IMR-90 (cell line): ENCODE measurements around the gene ARL6IP5. TPM values are rescaled to one million over a fixed set of nuclear protein-coding genes. Genes with fewer than 3 reads are reported as not detected.

ENCODE experiments used
- ATAC-seq: fragments of 200-7000 bp; cut with Tn5 transposase; 2 replicates; pipeline ENCODE4 v1.9.1; 2020; ENCODE audit warnings: low read depth, mild to moderate bottlenecking, moderate library complexity
- BruUV-seq: library from RNA; stranded (reverse); fragments of 400-500 nt; replicated peaks from 2 replicates; lab custom pipeline; 2021; lab: Mats Ljungman, UMichigan
- CTCF ChIA-PET: fragments of 300-600 bp; formaldehyde crosslinking; extraction: SDS; loops from one replicate; lab custom pipeline; 2021; ENCODE audit warnings: antibody characterized with exemption; lab: Yijun Ruan, JAX
- POLR2A ChIA-PET: fragments of 300-600 bp; sonication (Branson Sonifier 250); formaldehyde crosslinking; loops from one replicate; lab custom pipeline; 2022; ENCODE audit warnings: antibody characterized with exemption; ENCODE audit not compliant: unreplicated experiment; lab: Charles Lee
- DNase-seq: peaks from one replicate; pipeline ENCODE4 v3.0.0; 2013
- H2AFZ ChIP-seq: replicated peaks from 2 replicates; pipeline ENCODE3; 2013; ENCODE audit warnings: low read length, mild to moderate bottlenecking; ENCODE audit not compliant: poor library complexity
- H2AK5ac ChIP-seq: 2 replicates; pipeline ENCODE4 v1.6.1; 2013; ENCODE audit warnings: low read depth, low read length, inconsistent platforms
- H2AK9ac ChIP-seq: replicated peaks from 2 replicates; pipeline ENCODE3; 2013; ENCODE audit warnings: mild to moderate bottlenecking, low read depth, low read length, moderate library complexity; ENCODE audit not compliant: poor library complexity
- H2BK120ac ChIP-seq: 2 replicates; pipeline ENCODE4 v1.6.1; 2013; ENCODE audit warnings: low read depth, low read length, inconsistent platforms
- H2BK15ac ChIP-seq: 3 replicates; pipeline ENCODE4 v1.6.1; 2013; ENCODE audit warnings: low read depth, low read length, inconsistent platforms
- H2BK20ac ChIP-seq: 2 replicates; pipeline ENCODE4 v1.6.1; 2013; ENCODE audit warnings: low read depth, mild to moderate bottlenecking, inconsistent platforms, low read length, moderate library complexity
- H2BK5ac ChIP-seq: 2 replicates; pipeline ENCODE4 v1.6.1; 2013; ENCODE audit warnings: mild to moderate bottlenecking, low read depth, low read length, inconsistent platforms; ENCODE audit not compliant: poor library complexity, severe bottlenecking
- H3K14ac ChIP-seq: replicated peaks from 2 replicates; pipeline ENCODE4 v1.6.1; 2013; ENCODE audit warnings: low read depth, low read length, inconsistent platforms
- H3K18ac ChIP-seq: 2 replicates; pipeline ENCODE4 v1.6.1; 2013; ENCODE audit warnings: low read depth, low read length, control low read depth
- H3K23ac ChIP-seq: 2 replicates; pipeline ENCODE4 v1.6.1; 2013; ENCODE audit warnings: low read depth, low read length, inconsistent platforms
- H3K27ac ChIP-seq: 2 replicates; pipeline ENCODE4 v1.5.1; 2013; ENCODE audit warnings: mild to moderate bottlenecking, control low read depth, low read length; ENCODE audit not compliant: insufficient read depth
- H3K27me3 ChIP-seq: 2 replicates; pipeline ENCODE4 v1.6.1; 2013; ENCODE audit warnings: low read length; ENCODE audit not compliant: control insufficient read depth, insufficient read depth
- H3K36me3 ChIP-seq: 2 replicates; pipeline ENCODE4 v1.6.1; 2013; ENCODE audit warnings: low read length, mixed read lengths; ENCODE audit not compliant: control insufficient read depth, insufficient read depth
- H3K4ac ChIP-seq: 2 replicates; pipeline ENCODE4 v1.6.1; 2013; ENCODE audit warnings: low read depth, low read length, inconsistent platforms
- H3K4me1 ChIP-seq: 2 replicates; pipeline ENCODE4 v1.6.1; 2013; ENCODE audit warnings: low read length, mixed read lengths; ENCODE audit not compliant: control insufficient read depth, insufficient read depth
- H3K4me2 ChIP-seq: 2 replicates; pipeline ENCODE4 v1.6.1; 2013; ENCODE audit warnings: low read depth, mild to moderate bottlenecking, control low read depth, low read length, moderate library complexity
- H3K4me3 ChIP-seq: 2 replicates; pipeline ENCODE4 v1.5.1; 2013; ENCODE audit warnings: low read depth, mild to moderate bottlenecking, control low read depth, low read length, moderate library complexity; ENCODE audit not compliant: insufficient read depth
- H3K56ac ChIP-seq: 2 replicates; pipeline ENCODE4 v1.6.1; 2013; ENCODE audit warnings: low read length, inconsistent platforms; ENCODE audit not compliant: insufficient read depth; ENCODE audit errors: extremely low read depth
- H3K79me1 ChIP-seq, 2 experiments: 2 replicates each; pipeline ENCODE4 v1.6.1; 2013; ENCODE audit warnings: low read length in 2 of 2, inconsistent platforms in 1 of 2, low read depth in 1 of 2
- H3K9ac ChIP-seq: 2 replicates; pipeline ENCODE4 v1.6.1; 2013; ENCODE audit warnings: low read depth, low read length, control low read depth
- H3K9me1 ChIP-seq: 2 replicates; pipeline ENCODE4 v1.6.1; 2013; ENCODE audit warnings: low read length, inconsistent platforms; ENCODE audit not compliant: insufficient read depth
- H3K9me3 ChIP-seq: 2 replicates; pipeline ENCODE4 v1.6.1; 2013; ENCODE audit warnings: low read length; ENCODE audit not compliant: control insufficient read depth, insufficient read depth
- H4K20me1 ChIP-seq: 2 replicates; pipeline ENCODE4 v1.6.1; 2013; ENCODE audit warnings: low read length, inconsistent platforms; ENCODE audit not compliant: insufficient read depth
- H4K5ac ChIP-seq: 2 replicates; pipeline ENCODE4 v1.6.1; 2013; ENCODE audit warnings: mild to moderate bottlenecking, low read depth, low read length, control low read depth
- H4K8ac ChIP-seq, 2 experiments: 2 replicates each; pipeline ENCODE4 v1.6.1; 2013; ENCODE audit warnings: low read depth in 2 of 2, low read length in 2 of 2, control low read depth in 1 of 2, inconsistent platforms in 1 of 2
- H4K91ac ChIP-seq: 2 replicates; pipeline ENCODE4 v1.6.1; 2013; ENCODE audit warnings: low read depth, low read length, inconsistent platforms; ENCODE audit not compliant: insufficient read depth
- BHLHE40 ChIP-seq: fragments of 150-350 bp; IDR thresholded peaks from 2 replicates; pipeline ENCODE4 v1.6.1; 2016; ENCODE audit warnings: mild to moderate bottlenecking, low read depth, low read length
- CEBPB ChIP-seq: IDR thresholded peaks from 2 replicates; pipeline ENCODE4 v1.6.1; 2012; ENCODE audit warnings: low read depth, low read length, improper control_type of control experiment
- CHD1 ChIP-seq: IDR thresholded peaks from 2 replicates; pipeline ENCODE4 v1.6.1; 2012; ENCODE audit warnings: low read depth, low read length, improper control_type of control experiment
- ELK1 ChIP-seq: fragments of 150-350 bp; IDR thresholded peaks from 2 replicates; pipeline ENCODE4 v1.6.1; 2016; ENCODE audit warnings: low read depth, mild to moderate bottlenecking, low read length, moderate library complexity, borderline replicate concordance
- FOS ChIP-seq: fragments of 150-350 bp; IDR thresholded peaks from 2 replicates; pipeline ENCODE4 v1.6.1; 2016; ENCODE audit warnings: low read depth, low read length
- MAFK ChIP-seq: IDR thresholded peaks from 2 replicates; pipeline ENCODE4 v1.6.1; 2012; ENCODE audit warnings: low read depth, low read length, improper control_type of control experiment
- MAZ ChIP-seq: IDR thresholded peaks from 2 replicates; pipeline ENCODE4 v1.6.1; 2012; ENCODE audit warnings: low read depth, mild to moderate bottlenecking, low read length, improper control_type of control experiment, moderate library complexity, borderline replicate concordance
- MXI1 ChIP-seq: IDR thresholded peaks from 2 replicates; pipeline ENCODE4 v1.6.1; 2012; ENCODE audit warnings: low read depth, mild to moderate bottlenecking, low read length, moderate library complexity, borderline replicate concordance
- NFE2L2 ChIP-seq: fragments of 150-350 bp; IDR thresholded peaks from 2 replicates; pipeline ENCODE4 v1.6.1; 2016; ENCODE audit warnings: low read depth, mild to moderate bottlenecking, low read length
- POLR2A ChIP-seq: IDR thresholded peaks from 2 replicates; pipeline ENCODE4 v1.6.1; 2012; ENCODE audit warnings: mild to moderate bottlenecking, low read depth, low read length
- RAD21 ChIP-seq: IDR thresholded peaks from 2 replicates; pipeline ENCODE4 v1.6.1; 2012; ENCODE audit warnings: low read length, improper control_type of control experiment
- RCOR1 ChIP-seq: IDR thresholded peaks from 2 replicates; pipeline ENCODE4 v1.6.1; 2012; ENCODE audit warnings: mild to moderate bottlenecking, low read length, improper control_type of control experiment; ENCODE audit not compliant: insufficient replicate concordance
- RFX5 ChIP-seq: IDR thresholded peaks from 2 replicates; pipeline ENCODE4 v1.8.0; 2012; ENCODE audit warnings: low read depth, mild to moderate bottlenecking, low read length, moderate library complexity
- SMC3 ChIP-seq: fragments of 150-350 bp; IDR thresholded peaks from 2 replicates; pipeline ENCODE4 v1.6.1; 2016; ENCODE audit warnings: low read depth, mild to moderate bottlenecking, antibody characterized with exemption, low read length, moderate library complexity
- USF2 ChIP-seq: fragments of 150-350 bp; IDR thresholded peaks from 2 replicates; pipeline ENCODE4 v1.6.1; 2017; ENCODE audit warnings: mild to moderate bottlenecking, antibody characterized with exemption, low read length, low read depth
- WGBS, 2 experiments: methylation state at CpG; one replicate each; pipeline versions ENCODE4 v1.1.5 to v1.1.7; 2013; ENCODE audit warnings: missing lambda C conversion rate in 2 of 2; ENCODE audit not compliant: insufficient read length in 1 of 2; ENCODE audit errors: extremely low coverage in 2 of 2; 5-methylcytosine and 5-hydroxymethylcytosine counted together
- dilution Hi-C: fragments of 300-500 bp; cut with HindIII; formaldehyde crosslinking; loops from one replicate; pipeline ENCODE4 v1.14.3; 2018; ENCODE audit warnings: low sequenced_read_pairs; ENCODE audit not compliant: unreplicated experiment
- in situ Hi-C: fragments of 300-500 bp; cut with MboI; formaldehyde crosslinking; loops from 3 replicates; pipeline ENCODE4 v1.14.3; 2019; ENCODE audit warnings: low sequenced_read_pairs, inconsistent platforms, mixed read lengths
- intact Hi-C: fragments of 100-400 bp; cut with micrococcal nuclease; formaldehyde crosslinking; loops from 2 replicates; pipeline ENCODE4 v1.10.0; 2022
- polyA plus RNA-seq, 3 experiments: library from polyadenylated mRNA; depleted of rRNA; stranded (reverse); fragments of >200 nt; gene quantifications; 2 replicates each; pipeline ENCODE4 v1.2.3, GENCODE V29; 2012; ENCODE audit warnings: low replicate concordance in 1 of 3
- total RNA-seq: library from RNA; depleted of rRNA; stranded (reverse); fragments of >200 nt; gene quantifications from 2 replicates; pipeline ENCODE4 v1.2.3, GENCODE V29; 2012
- TF ChIP-seq, protein P1 (sequence below): conservative IDR thresholded peaks from 2 replicates; pipeline ENCODE4 v1.5.1; 2012; ENCODE audit warnings: mild to moderate bottlenecking, low read depth, low read length, improper control_type of control experiment

Gene ARL6IP5
- total and polyA plus RNA-seq, 2 of the 4 experiments (the other 2 are of a cell fraction) = 76.4 to 98.8 TPM

DNA sequence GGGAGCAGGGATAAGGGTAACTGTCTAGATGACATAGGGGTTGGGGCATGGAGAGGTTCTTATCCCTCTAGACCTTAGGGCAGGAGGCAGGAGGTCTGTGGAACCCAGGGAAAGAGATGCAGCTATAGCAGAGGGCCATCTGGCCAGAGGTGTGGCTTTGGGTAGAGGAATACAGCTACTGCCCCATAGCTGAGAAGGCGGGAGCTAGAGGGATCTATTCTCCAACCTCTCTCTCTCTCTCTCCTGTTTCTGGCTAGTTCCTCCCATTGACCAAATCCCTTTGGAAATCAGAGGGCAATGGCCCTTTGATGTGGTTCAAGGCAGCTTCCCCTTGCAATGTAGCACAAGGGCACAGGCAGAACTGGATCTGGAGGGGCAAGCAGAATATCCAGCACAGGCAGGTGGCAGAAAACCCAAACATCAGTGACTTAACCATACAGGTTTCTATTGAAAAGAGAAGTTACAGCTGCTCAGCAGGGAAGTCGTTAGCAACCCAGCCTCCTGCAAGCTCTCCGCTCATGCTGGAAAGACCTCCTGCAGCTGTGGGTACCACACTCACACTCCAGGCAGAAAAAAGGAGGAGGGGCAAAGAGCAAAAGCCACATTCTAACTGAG lies 60.0 kb downstream of the ARL6IP5 start:
- Histone ChIP-seq H3K79me1 (no peaks in the 10 kb centered on the region), H3K4me3 (no peak overlapping the region), H3K56ac (no peak overlapping the region), H3K27me3 (peaks cover 20% of the 10 kb centered on the region), H3K9me3 (no peaks in the 10 kb centered on the region), H3K18ac (no peak overlapping the region), H3K36me3 (no peaks in the 10 kb centered on the region), H2BK20ac (no peak overlapping the region), H3K4me1 (peaks cover 2% of the 10 kb centered on the region; the same call in 1 of the 2 replicates), H3K4me2 (no peak overlapping the region), H3K27ac (no peak overlapping the region), H3K23ac (no peak overlapping the region), H4K91ac (no peak overlapping the region), H3K9me1 (no peaks in the 10 kb centered on the region), H2AFZ (no peak overlapping the region), H2BK120ac (no peak overlapping the region), H3K9ac (no peak overlapping the region), H3K4ac (no peak overlapping the region), H2AK5ac (no peak overlapping the region), H2AK9ac (no peak overlapping the region), H4K5ac (no peak overlapping the region), H3K14ac (no peak overlapping the region), H4K8ac (no peak overlapping the region), H4K20me1 (no peaks in the 10 kb centered on the region), H2BK5ac (no peak overlapping the region), H2BK15ac (no peak overlapping the region)
- POLR2A ChIA-PET = no interaction called here
- intact Hi-C loops = no loop called here
- TF ChIP-seq RFX5 (no peak), SMC3 (no peak), POLR2A (no peak), CEBPB (no peak), CHD1 (no peak), ELK1 (no peak), MAFK (no peak), BHLHE40 (no peak), NFE2L2 (no peak), RAD21 (no peak), RCOR1 (no peak), MAZ (no peak), FOS (no peak), USF2 (no peak), MXI1 (no peak)
- TF ChIP-seq, protein P1, sequence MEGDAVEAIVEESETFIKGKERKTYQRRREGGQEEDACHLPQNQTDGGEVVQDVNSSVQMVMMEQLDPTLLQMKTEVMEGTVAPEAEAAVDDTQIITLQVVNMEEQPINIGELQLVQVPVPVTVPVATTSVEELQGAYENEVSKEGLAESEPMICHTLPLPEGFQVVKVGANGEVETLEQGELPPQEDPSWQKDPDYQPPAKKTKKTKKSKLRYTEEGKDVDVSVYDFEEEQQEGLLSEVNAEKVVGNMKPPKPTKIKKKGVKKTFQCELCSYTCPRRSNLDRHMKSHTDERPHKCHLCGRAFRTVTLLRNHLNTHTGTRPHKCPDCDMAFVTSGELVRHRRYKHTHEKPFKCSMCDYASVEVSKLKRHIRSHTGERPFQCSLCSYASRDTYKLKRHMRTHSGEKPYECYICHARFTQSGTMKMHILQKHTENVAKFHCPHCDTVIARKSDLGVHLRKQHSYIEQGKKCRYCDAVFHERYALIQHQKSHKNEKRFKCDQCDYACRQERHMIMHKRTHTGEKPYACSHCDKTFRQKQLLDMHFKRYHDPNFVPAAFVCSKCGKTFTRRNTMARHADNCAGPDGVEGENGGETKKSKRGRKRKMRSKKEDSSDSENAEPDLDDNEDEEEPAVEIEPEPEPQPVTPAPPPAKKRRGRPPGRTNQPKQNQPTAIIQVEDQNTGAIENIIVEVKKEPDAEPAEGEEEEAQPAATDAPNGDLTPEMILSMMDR = no peak
- DNase-seq (no peak), ATAC-seq (no peak)
- no CpG with 5 or more reads among the region's 3 CpGs for WGBS, 2 experiments
- dilution Hi-C loops = no loop called here
- BruUV-seq = no TSS peak
- CTCF ChIA-PET = no interaction called here
- in situ Hi-C loops = no loop called here
